ENCODE data around the gene APOBEC3G. TPM values are rescaled to one million over a fixed set of nuclear protein-coding genes. Genes with fewer than 3 reads are reported as not detected.

APOBEC3G gene
- total RNA-seq, 2 experiments from 2014 or later, result 146 to 196 TPM

GRCh38 chr22:39089928-39090327 lies 12.9 kb downstream of the APOBEC3G start:
- no peak for DNase-seq
- H3K4me1 Mint-ChIP-seq, result peaks cover 97% of the 10 kb centered on the region
- CTCF ChIA-PET, result interaction anchor here (1.3 to 4.6 kb wide), 5 partner anchors 9 to 31 kb away, joined by 3 to 17 read pairs (median 3); no protein-coding TSS in a partner anchor

GRCh38 chr22:39090426-39091064 lies 13.5 kb downstream of the APOBEC3G start:
- CTCF ChIA-PET, result interaction anchor here (0.6 to 4.6 kb wide), 6 partner anchors 8 to 210 kb away, joined by 3 to 17 read pairs (median 4); no protein-coding TSS in a partner anchor
- no peaks in the 10 kb centered on the region for H3K27me3 Mint-ChIP-seq
- no peaks in the 10 kb centered on the region for H3K9me3 Mint-ChIP-seq (ENCODE audit: low read depth)

More at GRCh38 chr22:39089928-39090327, 12.9 kb downstream of the APOBEC3G start:
- H3K27me3 Mint-ChIP-seq, result no peaks in the 10 kb centered on the region
- H3K36me3 Mint-ChIP-seq, result peaks cover 17% of the 10 kb centered on the region
- peak overlapping the region; percentile 66 for H3K4me3 Mint-ChIP-seq
- ATAC-seq, result no peak
- no peaks in the 10 kb centered on the region for H3K9me3 Mint-ChIP-seq (ENCODE audit: low read depth)
- H3K27ac Mint-ChIP-seq, result peak overlapping the region; percentile 99

GRCh38 chr22:39091126-39092081 lies 14.3 kb downstream of the APOBEC3G start:
- CTCF ChIA-PET, result interaction anchor here (1.1 to 4.6 kb wide), 3 partner anchors 12 to 221 kb away, joined by 3 to 17 read pairs (median 5); no protein-coding TSS in a partner anchor
- Mint-ChIP-seq H3K4me1 (peaks cover 98% of the 10 kb centered on the region), H3K36me3 (peaks cover 10% of the 10 kb centered on the region), H3K9me3 (ENCODE audit: low read depth) (no peaks in the 10 kb centered on the region), H3K27me3 (no peaks in the 10 kb centered on the region), H3K4me3 (peak overlapping the region; percentile 66), H3K27ac (peak overlapping the region; percentile 99)
- no peak for DNase-seq
- ATAC-seq, result no peak

More at GRCh38 chr22:39090426-39091064, 13.5 kb downstream of the APOBEC3G start:
- H3K4me3 Mint-ChIP-seq, result peak overlapping the region; percentile 66
- H3K36me3 Mint-ChIP-seq, result peaks cover 16% of the 10 kb centered on the region
- H3K4me1 Mint-ChIP-seq, result peaks cover 98% of the 10 kb centered on the region
- peak; percentile 97 for DNase-seq
- ATAC-seq, result peak; percentile 83
- peak overlapping the region; percentile 99 for H3K27ac Mint-ChIP-seq

GRCh38 chr22:39092111-39092862 lies 15.2 kb downstream of the APOBEC3G start:
- H3K27me3 Mint-ChIP-seq, result no peaks in the 10 kb centered on the region
- H3K9me3 Mint-ChIP-seq (ENCODE audit: low read depth), result no peaks in the 10 kb centered on the region
- CTCF ChIA-PET, result interaction anchor here (1.1 to 4.6 kb wide), 3 partner anchors 13 to 222 kb away, joined by 3 to 17 read pairs (median 5); no protein-coding TSS in a partner anchor
- H3K4me3 Mint-ChIP-seq, result peak overlapping the region; percentile 66
- ATAC-seq (no peak), DNase-seq (peak; percentile 69)
- peaks cover 7% of the 10 kb centered on the region for H3K36me3 Mint-ChIP-seq
- H3K4me1 Mint-ChIP-seq, result peaks cover 95% of the 10 kb centered on the region
- peak overlapping the region; percentile 99 for H3K27ac Mint-ChIP-seq

DNA sequence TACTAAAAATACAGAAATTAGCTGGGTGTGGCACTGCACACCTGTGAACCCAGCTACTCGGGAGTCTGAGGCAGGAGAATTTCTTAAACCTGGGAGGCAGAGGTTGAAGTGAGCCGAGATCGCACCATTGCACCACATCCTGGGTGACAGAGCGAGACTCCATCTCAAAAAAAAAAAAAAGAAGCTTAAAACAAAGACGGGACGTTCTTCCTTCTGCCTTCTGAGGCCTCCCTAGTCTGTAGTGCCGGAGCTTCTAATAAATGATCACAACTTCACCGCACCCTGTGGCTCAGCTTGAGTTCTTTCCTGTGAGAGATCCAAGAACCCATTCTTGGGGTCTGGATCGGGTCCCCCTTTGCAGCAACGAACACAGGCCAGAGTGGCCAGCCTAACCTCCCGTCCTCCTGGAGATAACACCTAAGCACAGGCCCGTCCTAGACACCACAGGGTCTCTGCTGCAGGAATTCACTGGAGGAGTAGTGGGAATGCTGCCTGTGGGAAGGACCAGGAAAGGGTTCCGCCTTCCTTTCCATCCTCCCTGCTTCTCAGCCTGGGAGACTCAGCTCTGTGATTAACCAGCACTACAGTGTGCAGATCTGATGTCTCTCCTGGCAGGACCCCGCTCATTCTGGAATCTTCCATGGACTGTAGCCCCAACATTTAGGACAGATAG lies 17.8 kb downstream of the APOBEC3G start:
- peaks cover 96% of the 10 kb centered on the region for H3K4me1 Mint-ChIP-seq
- H3K27ac Mint-ChIP-seq, result peak overlapping the region; percentile 97
- CTCF ChIA-PET, result interaction anchor here (0.6 to 3.0 kb wide), 10 partner anchors 15 to 326 kb away, joined by 3 to 11 read pairs (median 4); no protein-coding TSS in a partner anchor
- no peaks in the 10 kb centered on the region for H3K27me3 Mint-ChIP-seq
- no peak for ATAC-seq
- H3K4me3 Mint-ChIP-seq, result peak overlapping the region; percentile 51
- no peak for DNase-seq
- H3K36me3 Mint-ChIP-seq, result peaks cover 8% of the 10 kb centered on the region
- H3K9me3 Mint-ChIP-seq (ENCODE audit: low read depth), result no peaks in the 10 kb centered on the region

- peaks cover 13% of the 10 kb centered on the region for H3K36me3 Mint-ChIP-seq
- peak overlapping the region; percentile 97 for H3K27ac Mint-ChIP-seq
- DNase-seq, result no peak
- no peaks in the 10 kb centered on the region for H3K27me3 Mint-ChIP-seq
- no peak for ATAC-seq
- peaks cover 93% of the 10 kb centered on the region for H3K4me1 Mint-ChIP-seq
- peak overlapping the region; percentile 97 for H3K4me3 Mint-ChIP-seq
- CTCF ChIA-PET, result interaction anchor here (3.0 kb wide), 1 partner anchor 19 kb away, joined by 11 read pairs; no protein-coding TSS in a partner anchor
- H3K9me3 Mint-ChIP-seq (ENCODE audit: low read depth), result no peaks in the 10 kb centered on the region
Measured at GRCh38 chr22:39095971-39096370, 18.9 kb downstream of the APOBEC3G start.

DNA sequence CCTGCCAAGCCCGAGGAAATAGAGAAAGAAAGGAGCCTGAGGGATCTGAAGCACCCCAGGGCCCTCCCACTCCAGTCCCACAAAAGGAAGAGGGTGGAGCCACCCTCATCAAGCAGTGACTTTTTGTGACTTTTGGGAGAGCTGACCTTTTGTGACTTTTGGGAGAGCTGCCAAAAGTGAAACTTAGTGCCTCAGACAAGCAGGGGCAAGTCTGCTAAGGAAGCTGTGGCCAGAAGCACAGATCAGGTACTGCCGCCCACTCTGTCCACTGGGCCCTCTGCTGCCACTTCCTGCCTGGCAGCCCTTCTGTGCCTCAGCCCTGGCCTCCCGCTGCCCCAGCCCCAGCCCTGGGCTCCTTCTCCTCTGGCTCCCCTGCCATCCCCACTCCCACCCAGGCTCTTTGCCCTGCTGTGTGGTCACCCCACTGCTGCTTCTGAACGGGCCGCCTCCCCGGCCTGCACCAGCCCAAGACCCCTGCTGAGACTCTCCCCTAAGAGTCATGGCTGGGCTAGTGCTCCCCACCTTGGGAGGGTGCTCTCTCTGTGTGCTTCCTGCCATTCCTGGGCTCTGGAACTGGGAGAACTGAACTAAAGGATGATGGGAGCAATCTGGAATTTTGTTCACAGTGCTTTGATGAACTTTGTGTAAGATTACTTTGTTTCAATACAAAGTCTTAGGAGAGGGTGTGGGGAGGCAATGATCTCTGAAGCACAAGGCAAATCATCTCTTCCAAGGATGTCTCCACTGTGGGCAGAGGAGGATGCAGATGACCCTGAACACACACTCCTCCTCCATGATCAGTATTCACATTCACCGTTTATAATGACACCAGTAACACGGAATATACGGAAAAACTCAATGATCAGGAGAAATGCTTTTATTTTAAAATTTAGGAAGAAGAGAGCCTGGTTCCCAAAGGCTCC lies 20.3 kb downstream of the APOBEC3G start, which contains the start of gene APOBEC3H:
TSS of gene APOBEC3H (plus strand) at position 147 of the 923 bp plus-strand sequence. CDS start 3,035 bp downstream, outside the sequence.
- peak within 1 kb of the TSS; percentile 97 for H3K27ac Mint-ChIP-seq
- H3K36me3 Mint-ChIP-seq, result peaks cover 20% of the 10 kb centered on the region
- peak; percentile 69 for ATAC-seq
- no peaks in the 10 kb centered on the region for H3K27me3 Mint-ChIP-seq
- CTCF ChIA-PET, result interaction anchor here (1.3 to 3.7 kb wide), 7 partner anchors 12 to 227 kb away, joined by 3 to 16 read pairs (median 5); no protein-coding TSS in a partner anchor
- peaks cover 79% of the 10 kb centered on the region for H3K4me1 Mint-ChIP-seq
- H3K9me3 Mint-ChIP-seq (ENCODE audit: low read depth), result no peaks in the 10 kb centered on the region
- peak; percentile 79 for DNase-seq
- H3K4me3 Mint-ChIP-seq, result peak within 1 kb of the TSS; percentile 97

DNA sequence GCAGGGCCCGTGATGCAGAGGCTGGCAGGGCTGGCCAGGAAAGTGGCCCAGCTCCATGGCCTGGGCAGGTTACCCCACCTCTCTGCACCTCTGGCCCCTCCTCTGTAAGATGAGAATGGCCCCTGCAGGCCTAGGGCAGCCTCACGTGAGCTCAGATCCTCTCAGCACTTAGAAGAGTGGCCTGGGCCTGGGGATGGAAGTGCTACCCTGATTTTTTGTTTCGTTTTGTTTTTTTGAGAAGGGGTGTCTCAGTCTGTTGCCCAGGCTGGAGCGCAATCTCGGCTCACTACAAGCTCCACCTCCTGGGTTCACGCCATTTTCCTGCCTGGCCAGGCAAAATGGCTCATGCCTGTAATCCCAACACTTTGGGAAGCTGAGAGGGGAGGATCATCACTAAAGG lies 21.0 kb downstream of the APOBEC3G start:
- no peak for DNase-seq
- Mint-ChIP-seq H3K36me3 (peaks cover 22% of the 10 kb centered on the region), H3K4me1 (peaks cover 72% of the 10 kb centered on the region), H3K4me3 (peak overlapping the region; percentile 97), H3K27ac (peak overlapping the region; percentile 97), H3K9me3 (ENCODE audit: low read depth) (no peaks in the 10 kb centered on the region), H3K27me3 (no peaks in the 10 kb centered on the region)
- CTCF ChIA-PET, result interaction anchor here (0.7 to 3.7 kb wide), 13 partner anchors 8 to 228 kb away, joined by 3 to 16 read pairs (median 5); no protein-coding TSS in a partner anchor
- peak; percentile 28 for ATAC-seq

- Mint-ChIP-seq H3K36me3 (peaks cover 27% of the 10 kb centered on the region), H3K4me1 (peaks cover 67% of the 10 kb centered on the region), H3K27ac (peak overlapping the region; percentile 97), H3K4me3 (peak overlapping the region; percentile 97), H3K27me3 (no peaks in the 10 kb centered on the region), H3K9me3 (ENCODE audit: low read depth) (no peaks in the 10 kb centered on the region)
- CTCF ChIA-PET, result interaction anchor here (0.7 to 3.7 kb wide), 11 partner anchors 9 to 229 kb away, joined by 3 to 16 read pairs (median 5); no protein-coding TSS in a partner anchor
- ATAC-seq (no peak), DNase-seq (no peak)
Measured at GRCh38 chr22:39098576-39098975, 21.5 kb downstream of the APOBEC3G start.

DNA sequence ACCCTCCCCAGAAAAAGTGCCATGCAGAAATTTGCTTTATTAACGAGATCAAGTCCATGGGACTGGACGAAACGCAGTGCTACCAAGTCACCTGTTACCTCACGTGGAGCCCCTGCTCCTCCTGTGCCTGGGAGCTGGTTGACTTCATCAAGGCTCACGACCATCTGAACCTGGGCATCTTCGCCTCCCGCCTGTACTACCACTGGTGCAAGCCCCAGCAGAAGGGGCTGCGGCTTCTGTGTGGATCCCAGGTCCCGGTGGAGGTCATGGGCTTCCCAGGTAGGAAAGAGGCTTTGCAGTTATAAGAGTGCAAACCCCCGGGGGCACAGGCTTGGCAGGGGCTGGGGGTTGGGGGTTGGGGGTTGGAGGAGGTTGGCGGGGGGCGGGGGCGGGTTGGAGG lies 24.2 kb downstream of the APOBEC3G start:
- H3K27ac Mint-ChIP-seq, result no peak overlapping the region
- CTCF ChIA-PET, result interaction anchor here (3.7 kb wide), 1 partner anchor 17 kb away, joined by 16 read pairs; no protein-coding TSS in a partner anchor
- no peaks in the 10 kb centered on the region for H3K27me3 Mint-ChIP-seq
- DNase-seq (no peak), ATAC-seq (no peak)
- no peaks in the 10 kb centered on the region for H3K9me3 Mint-ChIP-seq (ENCODE audit: low read depth)
- H3K4me1 Mint-ChIP-seq, result peaks cover 41% of the 10 kb centered on the region
- no peak overlapping the region for H3K4me3 Mint-ChIP-seq
- H3K36me3 Mint-ChIP-seq, result peaks cover 28% of the 10 kb centered on the region

DNA sequence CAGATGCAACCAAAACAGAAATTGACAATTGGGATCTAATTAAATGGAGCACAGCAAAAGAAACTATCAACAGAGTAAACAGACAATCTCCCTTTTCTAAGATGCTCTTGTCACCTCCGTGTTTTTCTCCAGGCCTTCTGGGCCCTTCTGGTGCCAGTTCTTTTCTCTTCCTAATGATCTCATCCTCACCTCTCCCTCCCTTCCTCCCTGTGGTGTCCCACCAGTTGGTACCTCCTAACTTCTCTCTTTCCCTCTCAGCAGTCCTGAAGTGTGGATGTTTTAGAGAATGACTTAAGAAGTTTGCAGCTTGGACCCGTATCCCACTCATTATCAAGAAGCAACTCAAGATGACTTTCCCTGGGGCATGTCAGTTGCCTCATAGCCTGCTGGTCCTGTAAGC lies 26.4 kb downstream of the APOBEC3G start:
- Mint-ChIP-seq H3K36me3 (peaks cover 23% of the 10 kb centered on the region), H3K27me3 (no peaks in the 10 kb centered on the region), H3K4me3 (no peak overlapping the region), H3K4me1 (peaks cover 22% of the 10 kb centered on the region), H3K27ac (peak overlapping the region; percentile 33), H3K9me3 (ENCODE audit: low read depth) (no peaks in the 10 kb centered on the region)
- ATAC-seq (no peak), DNase-seq (no peak)
- CTCF ChIA-PET, result no interaction called here
